ENCODE measurements around the gene ANKRD24. TPM values are rescaled to one million over a fixed set of nuclear protein-coding genes. Genes with fewer than 3 reads are reported as not detected.
A peak's percentile ranks its signal among the peaks of the same experiment; 100 is the strongest.

Gene ANKRD24
- total and polyA plus RNA-seq, 2 of the 13 experiments (the other 11 are each of a cell fraction or from before 2014, with no cell fraction given), result 0.13 to 0.24 TPM

DNA sequence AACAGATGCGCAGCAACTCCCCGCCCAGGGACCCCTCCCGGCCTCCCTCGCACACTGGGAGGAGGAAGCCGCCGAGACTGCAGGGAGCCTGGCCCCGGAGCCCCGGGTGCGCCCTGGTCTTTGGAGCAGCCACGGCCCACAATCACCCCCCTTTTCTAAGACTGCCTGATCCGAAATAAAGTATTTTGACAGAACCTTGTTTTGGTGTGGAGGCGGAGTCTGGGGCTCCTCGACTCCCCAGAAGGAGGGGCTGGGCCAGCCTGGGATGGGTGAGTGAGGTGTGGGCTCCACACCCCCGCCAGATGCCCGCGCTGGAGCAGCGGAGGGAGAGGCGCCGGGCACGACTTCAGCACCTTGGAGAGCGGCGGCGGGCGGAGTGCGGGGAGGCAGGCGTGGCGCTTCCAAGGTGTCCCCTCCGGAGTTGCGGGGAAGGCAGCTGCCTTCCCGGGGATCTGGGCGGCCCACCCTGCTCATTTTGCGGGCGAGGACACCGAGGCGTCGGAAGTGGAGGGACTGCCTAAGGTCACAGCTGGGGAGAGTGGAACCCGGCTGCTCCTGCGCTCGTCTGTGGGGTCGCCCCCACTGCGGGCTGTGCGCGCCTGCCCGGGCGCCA is 9.5 kb upstream of the ANKRD24 start (continued):
- TF ChIP-seq PCBP2 (optimal IDR thresholded peaks at IDR 0.05; ENCODE audit: low read depth, low read length, poor library complexity, severe bottlenecking) (no peak), KDM5B (CRISPR knock-in tag; IDR thresholded peaks at IDR 0.05; ENCODE audit: borderline replicate concordance) (0 out of 2 replicates have a peak, but pooled peaks have one; percentile 23), CREM (IDR thresholded peaks at IDR 0.05) (no peak), CREM (CRISPR knock-in tag; IDR thresholded peaks at IDR 0.05) (no peak), NFE2L1 (CRISPR knock-in tag; IDR thresholded peaks at IDR 0.05; ENCODE audit: borderline replicate concordance) (no peak), IRX3 (CRISPR knock-in tag; IDR thresholded peaks at IDR 0.05; ENCODE audit: borderline replicate concordance, low read depth) (0 out of 2 replicates have a peak, but pooled peaks have one; percentile 54), NAIF1 (CRISPR knock-in tag; IDR thresholded peaks at IDR 0.05; ENCODE audit: borderline replicate concordance) (no peak), ZNF441 (CRISPR knock-in tag; IDR thresholded peaks at IDR 0.05; ENCODE audit: borderline replicate concordance) (peak; percentile 82; the same call in 1 of the 2 replicates), KDM6A (CRISPR knock-in tag; IDR thresholded peaks at IDR 0.05; ENCODE audit: low read depth) (no peak), ZKSCAN8 (CRISPR knock-in tag; IDR thresholded peaks at IDR 0.05; ENCODE audit: borderline replicate concordance) (no peak), IKZF4 (CRISPR knock-in tag; IDR thresholded peaks at IDR 0.05; ENCODE audit: borderline replicate concordance, low read depth, not compliant biosample characterization) (peak; percentile 53), HES4 (CRISPR knock-in tag; IDR thresholded peaks at IDR 0.05; ENCODE audit: borderline replicate concordance) (peak; percentile 89), SOX13 (IDR thresholded peaks at IDR 0.05) (no peak), SOX13 (CRISPR knock-in tag; conservative IDR thresholded peaks at IDR 0.05 in 1 of 2, IDR thresholded peaks at IDR 0.05 in 1 of 2) (0 out of 4 replicates have a peak, but pooled peaks of 1 of the 2 experiments have one; percentile 38), ZFP90 (CRISPR knock-in tag; IDR thresholded peaks at IDR 0.05; ENCODE audit: borderline replicate concordance) (0 out of 2 replicates have a peak, but pooled peaks have one; percentile 26), NONO (IDR thresholded peaks at IDR 0.05) (no peak), NONO (CRISPR knock-in tag; conservative IDR thresholded peaks at IDR 0.05) (no peak), PPARG (CRISPR knock-in tag; conservative IDR thresholded peaks at IDR 0.05) (0 out of 2 replicates have a peak, but pooled peaks have one; percentile 27), ZNF660 (CRISPR knock-in tag; IDR thresholded peaks at IDR 0.05; ENCODE audit: borderline replicate concordance, low read depth) (no peak), RXRB (CRISPR knock-in tag; IDR thresholded peaks at IDR 0.05; ENCODE audit: borderline replicate concordance) (peak; percentile 31; the same call in 1 of the 2 replicates)
- TF ChIP-seq, protein P1, sequence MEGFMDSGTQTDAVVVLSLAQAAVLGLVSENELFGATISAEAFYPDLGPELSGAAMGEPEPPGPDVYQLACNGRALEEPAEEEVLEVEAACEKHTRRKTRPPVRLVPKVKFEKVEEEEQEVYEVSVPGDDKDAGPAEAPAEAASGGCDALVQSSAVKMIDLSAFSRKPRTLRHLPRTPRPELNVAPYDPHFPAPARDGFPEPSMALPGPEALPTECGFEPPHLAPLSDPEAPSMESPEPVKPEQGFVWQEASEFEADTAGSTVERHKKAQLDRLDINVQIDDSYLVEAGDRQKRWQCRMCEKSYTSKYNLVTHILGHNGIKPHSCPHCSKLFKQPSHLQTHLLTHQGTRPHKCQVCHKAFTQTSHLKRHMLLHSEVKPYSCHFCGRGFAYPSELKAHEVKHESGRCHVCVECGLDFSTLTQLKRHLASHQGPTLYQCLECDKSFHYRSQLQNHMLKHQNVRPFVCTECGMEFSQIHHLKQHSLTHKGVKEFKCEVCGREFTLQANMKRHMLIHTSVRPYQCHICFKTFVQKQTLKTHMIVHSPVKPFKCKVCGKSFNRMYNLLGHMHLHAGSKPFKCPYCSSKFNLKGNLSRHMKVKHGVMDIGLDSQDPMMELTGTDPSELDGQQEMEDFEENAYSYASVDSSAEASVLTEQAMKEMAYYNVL (CRISPR knock-in tag; IDR thresholded peaks at IDR 0.05; ENCODE audit: borderline replicate concordance), result no peak
- TF ChIP-seq, protein P2, sequence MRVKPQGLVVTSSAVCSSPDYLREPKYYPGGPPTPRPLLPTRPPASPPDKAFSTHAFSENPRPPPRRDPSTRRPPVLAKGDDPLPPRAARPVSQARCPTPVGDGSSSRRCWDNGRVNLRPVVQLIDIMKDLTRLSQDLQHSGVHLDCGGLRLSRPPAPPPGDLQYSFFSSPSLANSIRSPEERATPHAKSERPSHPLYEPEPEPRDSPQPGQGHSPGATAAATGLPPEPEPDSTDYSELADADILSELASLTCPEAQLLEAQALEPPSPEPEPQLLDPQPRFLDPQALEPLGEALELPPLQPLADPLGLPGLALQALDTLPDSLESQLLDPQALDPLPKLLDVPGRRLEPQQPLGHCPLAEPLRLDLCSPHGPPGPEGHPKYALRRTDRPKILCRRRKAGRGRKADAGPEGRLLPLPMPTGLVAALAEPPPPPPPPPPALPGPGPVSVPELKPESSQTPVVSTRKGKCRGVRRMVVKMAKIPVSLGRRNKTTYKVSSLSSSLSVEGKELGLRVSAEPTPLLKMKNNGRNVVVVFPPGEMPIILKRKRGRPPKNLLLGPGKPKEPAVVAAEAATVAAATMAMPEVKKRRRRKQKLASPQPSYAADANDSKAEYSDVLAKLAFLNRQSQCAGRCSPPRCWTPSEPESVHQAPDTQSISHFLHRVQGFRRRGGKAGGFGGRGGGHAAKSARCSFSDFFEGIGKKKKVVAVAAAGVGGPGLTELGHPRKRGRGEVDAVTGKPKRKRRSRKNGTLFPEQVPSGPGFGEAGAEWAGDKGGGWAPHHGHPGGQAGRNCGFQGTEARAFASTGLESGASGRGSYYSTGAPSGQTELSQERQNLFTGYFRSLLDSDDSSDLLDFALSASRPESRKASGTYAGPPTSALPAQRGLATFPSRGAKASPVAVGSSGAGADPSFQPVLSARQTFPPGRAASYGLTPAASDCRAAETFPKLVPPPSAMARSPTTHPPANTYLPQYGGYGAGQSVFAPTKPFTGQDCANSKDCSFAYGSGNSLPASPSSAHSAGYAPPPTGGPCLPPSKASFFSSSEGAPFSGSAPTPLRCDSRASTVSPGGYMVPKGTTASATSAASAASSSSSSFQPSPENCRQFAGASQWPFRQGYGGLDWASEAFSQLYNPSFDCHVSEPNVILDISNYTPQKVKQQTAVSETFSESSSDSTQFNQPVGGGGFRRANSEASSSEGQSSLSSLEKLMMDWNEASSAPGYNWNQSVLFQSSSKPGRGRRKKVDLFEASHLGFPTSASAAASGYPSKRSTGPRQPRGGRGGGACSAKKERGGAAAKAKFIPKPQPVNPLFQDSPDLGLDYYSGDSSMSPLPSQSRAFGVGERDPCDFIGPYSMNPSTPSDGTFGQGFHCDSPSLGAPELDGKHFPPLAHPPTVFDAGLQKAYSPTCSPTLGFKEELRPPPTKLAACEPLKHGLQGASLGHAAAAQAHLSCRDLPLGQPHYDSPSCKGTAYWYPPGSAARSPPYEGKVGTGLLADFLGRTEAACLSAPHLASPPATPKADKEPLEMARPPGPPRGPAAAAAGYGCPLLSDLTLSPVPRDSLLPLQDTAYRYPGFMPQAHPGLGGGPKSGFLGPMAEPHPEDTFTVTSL (CRISPR knock-in tag; IDR thresholded peaks at IDR 0.05; ENCODE audit: borderline replicate concordance), result no peak
